Liver (tissue), 9 donors: ENCODE results near the gene GRB14. TPM values are rescaled to one million over a fixed set of nuclear protein-coding genes. Genes with fewer than 3 reads are reported as not detected.
A peak's percentile ranks its signal among the peaks of the same experiment; 100 is the strongest.

ENCODE experiments used
- DNase-seq: peaks from one replicate; pipeline ENCODE4 v3.0.0-alpha.2; 2017; ENCODE audit warnings: low spot score
- H3K27ac ChIP-seq, 2 donors: one replicate each; pipeline ENCODE4 v1.7.0; 2013; ENCODE audit warnings: inconsistent platforms in 2 of 2, low read length in 2 of 2, control low read depth in 1 of 2, low read depth in 1 of 2, mild to moderate bottlenecking in 1 of 2
- H3K27me3 ChIP-seq, 4 donors: one replicate each; pipeline versions ENCODE4 v1.6.1 to v1.7.0; 2013; ENCODE audit warnings: low read length in 3 of 4, inconsistent platforms in 1 of 4, mild to moderate bottlenecking in 1 of 4, moderate library complexity in 1 of 4; ENCODE audit not compliant: control insufficient read depth in 4 of 4, insufficient read depth in 4 of 4
- H3K36me3 ChIP-seq, 4 donors: one replicate each; pipeline versions ENCODE4 v1.6.1 to v1.7.0; 2013; ENCODE audit warnings: low read length in 3 of 4, mild to moderate bottlenecking in 3 of 4, low read depth in 1 of 4, moderate library complexity in 1 of 4; ENCODE audit not compliant: control insufficient read depth in 4 of 4, insufficient read depth in 3 of 4
- H3K4me1 ChIP-seq, 4 donors: one replicate each; pipeline versions ENCODE4 v1.6.1 to v1.7.0; 2013; ENCODE audit warnings: low read length in 3 of 4, mild to moderate bottlenecking in 3 of 4, moderate library complexity in 1 of 4; ENCODE audit not compliant: control insufficient read depth in 4 of 4, insufficient read depth in 4 of 4
- H3K4me3 ChIP-seq, 3 donors: one replicate each; pipeline versions ENCODE4 v1.6.1 to v1.7.0; 2013; ENCODE audit warnings: low read length in 3 of 3, control low read depth in 1 of 3, low read depth in 1 of 3, mild to moderate bottlenecking in 1 of 3
- H3K9ac ChIP-seq, 2 donors: one replicate each; pipeline ENCODE4 v1.7.0; 2013; ENCODE audit warnings: low read length in 2 of 2, mild to moderate bottlenecking in 2 of 2, moderate library complexity in 2 of 2, control low read depth in 1 of 2, low read depth in 1 of 2
- H3K9me3 ChIP-seq, 4 donors: one replicate each; pipeline versions ENCODE4 v1.6.1 to v1.7.0; 2013; ENCODE audit warnings: low read length in 3 of 4; ENCODE audit not compliant: control insufficient read depth in 4 of 4
- EGR1 ChIP-seq, 2 donors: IDR thresholded peaks; 2 replicates each; pipeline ENCODE4 v1.6.1; 2016 to 2018; ENCODE audit warnings: antibody characterized with exemption in 2 of 2, low read depth in 2 of 2
- FOXA1 ChIP-seq: IDR thresholded peaks from 2 replicates; pipeline ENCODE4 v1.6.1; 2016; ENCODE audit warnings: antibody characterized with exemption
- FOXA2 ChIP-seq: IDR thresholded peaks from 2 replicates; pipeline ENCODE4 v1.6.1; 2016; ENCODE audit warnings: antibody characterized with exemption
- GABPA ChIP-seq, 2 donors: IDR thresholded peaks in 1 of 2; conservative IDR thresholded peaks in 1 of 2; 2 replicates each; pipeline ENCODE4 v1.6.1; 2016; ENCODE audit warnings: antibody characterized with exemption in 2 of 2, mild to moderate bottlenecking in 1 of 2, moderate library complexity in 1 of 2
- HNF4A ChIP-seq, 2 donors: conservative IDR thresholded peaks; 2 replicates each; pipeline ENCODE4 v1.6.1; 2016; ENCODE audit warnings: antibody characterized with exemption in 2 of 2, mild to moderate bottlenecking in 2 of 2
- MAX ChIP-seq: IDR thresholded peaks from 2 replicates; pipeline ENCODE4 v1.6.1; 2016; ENCODE audit warnings: antibody characterized with exemption
- NR2F2 ChIP-seq: IDR thresholded peaks from 2 replicates; pipeline ENCODE4 v1.6.1; 2016; ENCODE audit warnings: antibody characterized with exemption
- REST ChIP-seq: IDR thresholded peaks from 2 replicates; pipeline ENCODE4 v1.6.1; 2016; ENCODE audit warnings: antibody characterized with exemption, mild to moderate bottlenecking
- RXRA ChIP-seq, 2 donors: IDR thresholded peaks; 2 replicates each; pipeline ENCODE4 v1.6.1; 2017 to 2018; ENCODE audit warnings: antibody characterized with exemption in 2 of 2, mild to moderate bottlenecking in 1 of 2
- SP1 ChIP-seq: IDR thresholded peaks from 2 replicates; pipeline ENCODE4 v1.6.1; 2018; ENCODE audit warnings: antibody characterized with exemption, mild to moderate bottlenecking
- TAF1 ChIP-seq: conservative IDR thresholded peaks from 2 replicates; pipeline ENCODE4 v1.6.1; 2016; ENCODE audit warnings: antibody characterized with exemption, mild to moderate bottlenecking
- YY1 ChIP-seq: IDR thresholded peaks from 2 replicates; pipeline ENCODE4 v1.6.1; 2016; ENCODE audit warnings: antibody characterized with exemption, mild to moderate bottlenecking
- ZBTB33 ChIP-seq: IDR thresholded peaks from 2 replicates; pipeline ENCODE4 v1.6.1; 2016; ENCODE audit warnings: antibody characterized with exemption
- WGBS: extraction: QIAGEN DNeasy Blood & Tissue Kit; methylation state at CpG from one replicate; pipeline ENCODE4 v1.1.7; 2013; 5-methylcytosine and 5-hydroxymethylcytosine counted together
- polyA plus RNA-seq, 2 donors: library from polyadenylated mRNA; stranded (reverse) in 1 of 2; unstranded in 1 of 2; fragments of 200-250 nt in 1 of 2; fragments of >200 nt in 1 of 2; fragmentation: Nextera tagmentation in 1 of 2; extraction: Ambion mirVana in 1 of 2; gene quantifications; one replicate each; pipeline versions ENCODE4 v1.2.1 to v1.2.3, GENCODE V29; 2013 to 2015
- total RNA-seq, 2 donors: library from RNA; depleted of rRNA; stranded (reverse); fragments of >200 nt; gene quantifications; one replicate each; pipeline ENCODE4 v1.2.3, GENCODE V29; 2014
- donor health status: healthy.
- donor health status: healthy.
- donor health status: healthy.
- donor health status: healthy.
- donor health status: healthy.

Gene GRB14
- total and polyA plus RNA-seq, 4 donors: 1.0 to 119 (median 33.0) TPM

GRCh38 chr2:164625378-164625971 is 4.2 kb upstream of the GRB14 start:
- H3K9ac ChIP-seq: no peak overlapping the region
- no peaks in the 10 kb centered on the region for H3K36me3 ChIP-seq
- H3K4me3 ChIP-seq: no peak overlapping the region
- H3K9me3 ChIP-seq: no peaks in the 10 kb centered on the region
- no peaks in the 10 kb centered on the region for H3K27me3 ChIP-seq
- 94% methylated on average over 3 of the region's 3 CpGs for WGBS
- peaks cover 0 to 26% (median 15%) of the 10 kb centered on the region in 4 donors for H3K4me1 ChIP-seq
- no peak overlapping the region for H3K27ac ChIP-seq
- DNase-seq: no peak
- no peak for TF ChIP-seq GABPA (IDR thresholded peaks at IDR 0.05 in 1 of 2, conservative IDR thresholded peaks at IDR 0.05 in 1 of 2)
- TF ChIP-seq HNF4A (conservative IDR thresholded peaks at IDR 0.05): no peak
- no peak for TF ChIP-seq YY1
- TF ChIP-seq ZBTB33: no peak

- DNase-seq: no peak
- WGBS: 77% methylated on average over 2 of the region's 2 CpGs
- H3K27me3 ChIP-seq: no peaks in the 10 kb centered on the region
- H3K4me1 ChIP-seq: peaks cover 0 to 30% (median 18%) of the 10 kb centered on the region in 4 donors
- no peaks in the 10 kb centered on the region for H3K9me3 ChIP-seq
- no peak for TF ChIP-seq RXRA (IDR thresholded peaks at IDR 0.05)
- TF ChIP-seq ZBTB33: no peak
- no peak for TF ChIP-seq EGR1 (IDR thresholded peaks at IDR 0.05; ENCODE audit: low read depth in 2 of 2)
- no peak for TF ChIP-seq MAX
- TF ChIP-seq YY1: no peak
- TF ChIP-seq TAF1: no peak
- no peak for TF ChIP-seq NR2F2
- TF ChIP-seq HNF4A (conservative IDR thresholded peaks at IDR 0.05): peak; percentile 28 to 34
- no peak overlapping the region for H3K27ac ChIP-seq
- H3K4me3 ChIP-seq: no peak overlapping the region
- no peak overlapping the region for H3K9ac ChIP-seq
- no peaks in the 10 kb centered on the region for H3K36me3 ChIP-seq
Observed at GRCh38 chr2:164624316-164624715, 3.0 kb upstream of the GRB14 start.

GRCh38 chr2:164622338-164623106 is 1.2 kb upstream of the GRB14 start:
- 35% methylated on average over 12 of the region's 12 CpGs for WGBS
- no peaks in the 10 kb centered on the region for H3K27me3 ChIP-seq
- peak overlapping the region; percentile 48 to 93 (median 73) for H3K4me3 ChIP-seq
- H3K9me3 ChIP-seq: no peaks in the 10 kb centered on the region
- H3K9ac ChIP-seq: peak overlapping the region; percentile 1 to 75
- peaks cover 0 to 30% (median 18%) of the 10 kb centered on the region in 4 donors for H3K4me1 ChIP-seq
- H3K36me3 ChIP-seq: peaks cover 0 to 3% (median 0%) of the 10 kb centered on the region in 4 donors
- no peak for DNase-seq
- H3K27ac ChIP-seq: peak overlapping the region; percentile 88 to 95
- TF ChIP-seq EGR1 (IDR thresholded peaks at IDR 0.05; ENCODE audit: low read depth in 2 of 2) (peak in 1 of 2 donors; percentile 65), FOXA2 (peak; percentile 88), SP1 (peak; percentile 82), HNF4A (conservative IDR thresholded peaks at IDR 0.05) (peak; percentile 86 to 88), ZBTB33 (peak; percentile 70), REST (peak; percentile 81), NR2F2 (no peak), GABPA (IDR thresholded peaks at IDR 0.05 in 1 of 2, conservative IDR thresholded peaks at IDR 0.05 in 1 of 2) (no peak), FOXA1 (peak; percentile 78)
